Neural cell (in vitro differentiated cells): Measurements from ENCODE around the gene GTF2B.

Experiments used
- EP300 ChIP-seq: fragments of 450-650 bp; conservative IDR thresholded peaks from 2 replicates; pipeline ENCODE4 v1.6.1; 2014; ENCODE audit warnings: antibody characterized with exemption, mild to moderate bottlenecking, moderate library complexity; ENCODE audit not compliant: poor library complexity, severe bottlenecking
- EZH2 ChIP-seq: fragments of 200-600, 300-800 bp; shearing (Covaris generic), sonication (generic); IDR thresholded peaks from 2 replicates; pipeline ENCODE4 v1.6.1; 2014; ENCODE audit warnings: antibody characterized with exemption, low read length, borderline replicate concordance, mild to moderate bottlenecking; ENCODE audit not compliant: insufficient read depth, poor library complexity, severe bottlenecking

DNA sequence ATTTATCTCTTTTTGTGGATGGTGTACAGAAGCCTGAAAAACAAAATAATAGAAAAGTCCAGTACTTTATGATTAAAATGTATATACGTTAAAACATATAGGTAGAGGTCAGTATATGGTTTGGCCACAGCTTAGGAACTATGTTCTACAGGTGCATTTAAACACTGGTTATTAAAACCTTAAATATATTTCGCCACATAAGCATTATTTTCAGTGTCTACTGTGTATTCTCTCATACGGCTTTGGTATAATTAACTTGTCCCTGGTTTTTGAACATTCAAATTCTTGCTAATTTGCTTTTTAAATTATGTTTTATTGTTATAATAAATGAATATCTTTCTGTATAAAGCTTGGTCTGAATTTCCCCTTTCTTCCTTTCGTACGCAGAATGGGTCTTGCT is 87.9 kb downstream of the GTF2B start:
- TF ChIP-seq EZH2 (no peak), EP300 (no peak)
